EL (cell line): ENCODE data around the gene SIAE.

Source experiments
- DNase-seq: peaks from one replicate; pipeline ENCODE4 v3.0.0-alpha.2; 2016

Gene SIAE

DNA sequence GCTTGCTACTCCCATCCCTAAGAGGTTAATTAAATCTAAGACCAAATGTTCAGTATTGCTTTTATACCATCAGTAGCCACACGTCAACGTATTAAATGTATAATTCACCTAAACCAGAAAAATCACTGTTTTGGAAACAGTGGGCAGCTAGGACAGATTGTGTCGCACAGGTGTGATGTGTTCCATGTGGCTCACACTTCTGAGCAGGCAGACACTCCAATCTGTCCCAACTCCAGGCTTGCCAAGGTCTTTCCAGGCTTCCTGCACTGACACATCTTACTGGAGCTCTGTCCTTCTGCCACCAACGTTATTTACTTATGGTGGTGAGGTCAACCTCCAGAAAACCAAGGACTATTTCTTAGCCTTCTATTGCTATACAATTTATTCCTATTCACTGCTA is 11.4 kb downstream of the SIAE start:
- no peak for DNase-seq

DNA sequence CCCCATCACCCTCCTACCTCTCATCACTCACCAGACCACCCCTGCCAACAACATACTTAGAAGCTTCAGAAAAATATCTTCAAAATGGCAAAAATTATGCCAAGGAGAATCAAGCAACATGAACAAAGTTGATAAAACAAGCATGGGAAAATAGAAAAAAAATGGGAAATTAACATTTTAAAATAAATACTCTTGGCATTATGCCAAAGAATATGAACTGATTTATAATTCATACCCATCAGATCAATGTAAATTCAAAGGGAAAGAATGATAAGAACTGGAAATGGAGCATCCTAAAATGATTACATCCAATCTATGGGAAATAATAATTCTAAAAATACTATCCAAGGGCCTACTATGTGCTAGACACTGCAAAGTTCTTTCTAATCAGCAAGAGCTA is 12.0 kb downstream of the SIAE start:
- no peak for DNase-seq

GRCh38 chr11:124658986-124659385 is 14.6 kb downstream of the SIAE start:
- no peak for DNase-seq

DNA sequence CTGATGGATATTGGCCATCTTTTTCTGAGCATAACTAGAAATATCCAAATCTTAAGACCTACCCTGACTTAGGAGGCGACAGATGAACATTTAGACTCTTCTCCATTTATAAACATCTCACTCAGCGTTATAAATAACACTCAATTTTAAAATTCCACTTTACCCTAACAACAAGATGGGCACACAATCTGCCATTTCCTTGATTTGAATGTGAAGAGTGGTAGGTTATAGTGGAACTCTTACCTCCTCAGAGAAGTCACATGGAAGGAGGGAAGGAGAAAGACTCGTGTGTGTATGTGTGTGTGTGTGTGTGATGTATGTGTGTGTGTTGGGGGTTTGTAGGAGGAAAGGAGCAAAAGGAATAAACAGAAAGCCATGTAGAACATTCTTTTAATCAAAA is 15.0 kb downstream of the SIAE start:
- no peak for DNase-seq

GRCh38 chr11:124657904-124658303 is 15.6 kb downstream of the SIAE start:
- DNase-seq, result no peak

GRCh38 chr11:124656774-124657630 is 16.5 kb downstream of the SIAE start:
- no peak for DNase-seq

GRCh38 chr11:124648610-124649009 is 24.9 kb downstream of the SIAE start:
- no peak for DNase-seq

DNA sequence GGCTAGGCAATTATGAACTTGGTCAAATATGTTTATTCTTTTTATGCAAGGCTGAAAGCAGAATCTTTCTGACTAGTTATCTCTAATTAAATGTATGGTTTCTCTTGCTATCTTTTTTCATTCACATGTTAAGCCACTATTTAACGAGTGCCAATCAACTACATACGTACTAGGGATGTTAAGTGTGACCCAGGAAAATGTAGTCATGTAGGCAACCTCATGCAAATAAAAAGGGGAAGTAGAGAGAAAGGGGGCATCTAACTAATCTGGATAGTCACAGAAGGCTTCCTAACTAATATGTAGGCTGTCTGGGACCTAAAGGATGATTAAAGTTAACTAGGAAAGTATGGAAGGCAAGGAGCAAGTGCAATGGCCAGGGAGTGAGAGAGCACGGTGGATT is 27.4 kb downstream of the SIAE start:
- DNase-seq, result no peak

DNA sequence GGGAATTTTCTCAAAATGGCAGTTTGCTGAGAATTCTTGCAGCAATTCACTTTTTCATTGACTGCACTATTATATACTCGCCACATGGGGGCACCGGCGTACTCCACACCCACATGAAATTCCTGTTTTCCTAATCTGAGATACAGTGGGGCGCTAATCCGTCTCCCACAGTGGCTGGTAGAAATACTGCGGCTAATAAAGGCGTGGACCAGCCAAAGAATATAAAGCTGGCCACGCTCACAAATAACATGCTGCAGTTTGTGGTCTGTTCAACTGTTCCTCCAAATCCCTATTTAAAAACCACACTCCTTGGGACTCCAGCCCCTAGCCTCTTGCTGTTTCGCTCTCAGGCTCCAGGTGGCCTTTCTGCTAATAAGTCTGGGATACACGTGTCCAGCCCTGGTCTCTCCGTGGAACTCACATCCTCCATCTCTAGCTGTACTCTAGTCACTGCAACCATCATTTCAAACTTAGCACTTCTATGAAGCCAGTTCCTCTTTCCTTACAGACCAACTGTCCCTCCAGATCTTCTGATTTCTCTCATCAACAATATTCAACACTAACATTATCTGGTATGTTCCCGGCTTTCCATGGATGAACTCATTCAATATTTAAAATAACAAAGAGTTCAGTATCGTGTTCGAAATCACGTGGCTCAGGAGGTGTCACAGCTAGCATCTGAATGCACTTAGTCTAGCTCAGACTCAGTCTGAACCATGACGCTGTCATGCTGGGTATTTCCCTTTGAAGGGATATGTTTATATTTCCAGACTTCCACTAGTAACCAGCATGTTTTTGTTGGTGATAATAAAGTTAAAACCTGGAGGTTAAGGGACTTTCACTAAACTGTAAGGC is 28.9 kb downstream of the SIAE start:
- peak; percentile 79 for DNase-seq

DNA sequence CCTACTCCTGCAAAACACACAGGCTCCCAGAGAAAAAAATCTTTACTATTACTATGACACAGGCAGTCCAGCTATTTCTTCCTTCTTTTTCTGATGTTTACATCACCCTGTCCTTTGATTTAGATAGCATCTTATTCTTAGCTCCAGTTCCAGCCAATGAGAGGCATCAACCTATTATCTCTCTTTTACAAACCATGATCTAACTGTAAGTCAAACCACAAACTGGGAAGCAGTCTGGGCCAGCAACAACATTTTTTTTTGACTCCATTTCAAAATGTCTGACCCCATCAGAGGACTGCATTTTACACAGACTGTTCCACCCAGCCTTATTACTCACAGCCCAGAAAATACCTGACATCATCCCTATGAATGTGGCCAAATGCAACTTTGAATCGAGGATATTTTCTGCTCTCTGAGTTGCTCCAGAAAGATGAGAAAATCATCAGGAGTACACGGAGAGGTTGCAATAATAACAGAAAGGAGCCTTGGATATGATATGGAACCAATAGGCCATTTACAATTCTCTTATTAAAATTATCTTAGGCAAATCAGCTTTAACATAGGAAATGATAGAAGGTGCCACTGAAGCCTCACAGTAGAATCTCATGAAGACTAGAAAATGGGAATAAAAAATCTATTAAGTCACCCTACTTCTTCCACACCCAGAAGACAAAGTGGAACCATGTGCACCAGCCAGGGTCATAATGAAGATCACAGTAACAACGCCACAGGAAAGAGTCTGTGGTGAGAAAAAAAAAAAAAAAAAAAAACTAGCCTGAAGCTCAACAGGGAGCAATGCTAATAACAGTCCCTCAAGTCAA is 29.7 kb downstream of the SIAE start:
- DNase-seq, result peak; percentile 79

- no peak for DNase-seq
Measured at GRCh38 chr11:124643042-124643604, 30.4 kb downstream of the SIAE start.

DNA sequence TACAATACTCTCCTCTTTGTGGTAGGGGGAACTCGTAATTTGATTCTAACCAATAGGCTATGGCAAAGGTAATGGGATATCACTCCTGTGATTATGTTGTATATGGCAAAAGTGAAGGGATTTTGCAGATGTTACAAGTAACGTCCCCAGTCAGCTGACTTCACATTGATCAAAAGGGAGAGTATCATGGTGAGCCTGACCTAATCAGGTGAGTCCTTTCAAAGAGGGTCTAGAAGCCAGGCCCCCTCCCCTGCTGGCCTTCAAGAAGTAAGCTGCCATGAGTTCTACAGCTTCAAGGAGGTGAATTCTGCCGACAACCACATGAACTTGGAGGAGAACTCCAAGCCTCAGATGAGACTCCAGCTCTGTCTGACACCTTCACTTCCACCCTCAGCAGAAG is 30.9 kb downstream of the SIAE start:
- no peak for DNase-seq

GRCh38 chr11:124640666-124641065 is 32.9 kb downstream of the SIAE start:
- DNase-seq, result no peak

- DNase-seq, result no peak
Measured at GRCh38 chr11:124639186-124639585, 34.4 kb downstream of the SIAE start.

- DNase-seq, result no peak
Measured at GRCh38 chr11:124638500-124638899, 35.0 kb downstream of the SIAE start.

- DNase-seq, result no peak
Measured at GRCh38 chr11:124635932-124636331, 37.6 kb downstream of the SIAE start.

DNA sequence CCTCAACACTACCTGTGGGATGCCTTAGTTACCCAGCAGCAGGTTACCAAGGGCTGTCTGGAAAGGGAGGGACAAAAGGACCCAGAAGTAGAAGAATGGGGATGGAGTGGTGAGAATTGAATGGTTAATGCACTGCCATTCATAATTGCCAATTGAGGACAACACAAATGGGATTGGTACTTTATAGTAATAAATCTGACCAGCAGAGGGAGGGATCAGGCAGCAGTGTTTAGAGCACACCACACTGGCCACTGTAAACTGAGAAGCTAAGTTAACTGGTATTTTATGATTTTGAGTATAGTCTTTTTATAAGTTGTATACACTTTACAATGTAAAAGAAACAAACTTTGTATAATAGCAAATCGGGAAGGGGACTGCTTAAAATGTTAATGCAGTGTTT is 40.2 kb downstream of the SIAE start:
- no peak for DNase-seq

DNA sequence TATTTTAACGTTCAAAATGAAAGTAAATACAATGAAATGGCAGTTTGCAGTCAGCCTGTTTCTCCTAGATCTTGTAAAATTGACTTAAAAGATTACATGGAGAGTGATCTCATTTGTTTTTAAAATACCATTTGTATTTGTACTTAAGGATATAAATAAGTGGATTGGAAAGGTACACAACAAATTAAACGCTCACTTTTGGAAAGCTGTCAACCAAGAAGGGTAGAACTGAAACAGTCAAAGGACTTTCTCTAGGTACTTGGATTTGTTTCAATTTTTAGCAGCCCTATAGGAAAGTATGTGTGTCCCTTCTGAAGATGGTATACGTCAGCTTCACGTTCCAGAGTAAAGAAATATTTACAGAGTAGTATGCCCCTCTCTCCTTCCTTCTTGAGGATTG is 43.6 kb downstream of the SIAE start:
- no peak for DNase-seq

DNA sequence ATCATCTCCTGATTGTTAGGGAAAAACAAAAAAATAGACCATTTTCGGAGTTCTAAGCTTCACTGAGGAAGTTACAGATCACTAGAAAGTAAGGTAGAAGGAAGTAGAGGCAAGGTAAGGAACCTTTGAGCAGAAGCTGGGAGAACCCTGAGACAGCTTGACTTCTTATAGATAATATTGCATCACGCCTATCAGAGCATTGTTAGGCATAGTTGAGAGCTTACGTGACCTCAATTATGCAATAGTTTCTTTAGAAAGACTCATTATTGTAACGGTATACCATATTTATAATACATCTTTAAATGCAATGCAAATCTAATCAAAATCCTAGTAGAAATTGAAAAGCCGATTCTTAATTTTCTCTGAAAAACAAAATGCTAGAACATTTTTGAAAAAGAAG is 46.0 kb downstream of the SIAE start:
- DNase-seq, result no peak

- no peak for DNase-seq
Measured at GRCh38 chr11:124625504-124626168, 47.9 kb downstream of the SIAE start.

GRCh38 chr11:124623861-124624525 is 49.5 kb downstream of the SIAE start:
- DNase-seq, result peak; percentile 26
